H9 (cell line): ENCODE measurements around the gene HMCN1. TPM values are rescaled to one million over a fixed set of nuclear protein-coding genes. Genes with fewer than 3 reads are reported as not detected.

Experiments
- DNase-seq: peaks from one replicate; pipeline ENCODE4 v3.0.0-alpha.2; 2017
- H2AFZ ChIP-seq: one replicate; pipeline ENCODE4 v1.6.1; 2013; ENCODE audit warnings: mild to moderate bottlenecking, low read length, control low read depth, moderate library complexity
- H2AK5ac ChIP-seq: 2 replicates; pipeline ENCODE4 v1.6.1; 2013; ENCODE audit warnings: low read length, control low read depth, mixed read lengths; ENCODE audit not compliant: insufficient read length
- H2BK120ac ChIP-seq: one replicate; pipeline ENCODE4 v1.6.1; 2013; ENCODE audit warnings: low read depth, mild to moderate bottlenecking, low read length, control low read depth, inconsistent platforms; ENCODE audit not compliant: poor library complexity, severe bottlenecking
- H2BK12ac ChIP-seq: 2 replicates; pipeline ENCODE4 v1.6.1; 2013; ENCODE audit warnings: low read length, control low read depth, mixed read lengths, low read depth; ENCODE audit not compliant: insufficient read length
- H2BK15ac ChIP-seq: 2 replicates; pipeline ENCODE4 v1.6.1; 2013; ENCODE audit warnings: low read depth, low read length, control low read depth
- H2BK20ac ChIP-seq: one replicate; pipeline ENCODE4 v1.6.1; 2013; ENCODE audit warnings: low read depth, mild to moderate bottlenecking, low read length, control low read depth, inconsistent platforms; ENCODE audit not compliant: poor library complexity, severe bottlenecking
- H2BK5ac ChIP-seq: 2 replicates; pipeline ENCODE4 v1.6.1; 2013; ENCODE audit warnings: low read length, control low read depth, mixed read lengths; ENCODE audit not compliant: insufficient read length
- H3K14ac ChIP-seq: 2 replicates; pipeline ENCODE4 v1.6.1; 2013; ENCODE audit warnings: low read length, control low read depth; ENCODE audit not compliant: insufficient read depth
- H3K18ac ChIP-seq: 2 replicates; pipeline ENCODE4 v1.6.1; 2013; ENCODE audit warnings: low read depth, mild to moderate bottlenecking, mixed read lengths, low read length, control low read depth; ENCODE audit not compliant: insufficient read length
- H3K23ac ChIP-seq: 2 replicates; pipeline ENCODE4 v1.6.1; 2013; ENCODE audit warnings: low read length, control low read depth, mixed read lengths, low read depth; ENCODE audit not compliant: insufficient read length
- H3K23me2 ChIP-seq: 2 replicates; pipeline ENCODE4 v1.6.1; 2013; ENCODE audit warnings: low read depth, mild to moderate bottlenecking, mixed read lengths, low read length, control low read depth; ENCODE audit not compliant: insufficient read length, poor library complexity, severe bottlenecking
- H3K27ac ChIP-seq: 2 replicates; pipeline ENCODE4 v1.5.1; 2013; ENCODE audit warnings: low read length, control low read depth, mixed read lengths, low read depth; ENCODE audit not compliant: insufficient read length
- H3K27me3 ChIP-seq: 2 replicates; pipeline ENCODE4 v1.6.1; 2013; ENCODE audit warnings: low read length, control low read depth, inconsistent platforms; ENCODE audit not compliant: insufficient read depth
- H3K4ac ChIP-seq: 2 replicates; pipeline ENCODE4 v1.6.1; 2013; ENCODE audit warnings: low read depth, mild to moderate bottlenecking, control low read depth, inconsistent platforms, low read length, moderate library complexity
- H3K4me1 ChIP-seq: 2 replicates; pipeline ENCODE4 v1.6.1; 2013; ENCODE audit warnings: low read length, control low read depth, inconsistent platforms; ENCODE audit not compliant: insufficient read depth
- H3K4me2 ChIP-seq: 2 replicates; pipeline ENCODE4 v1.6.1; 2013; ENCODE audit warnings: low read length, control low read depth, mixed read lengths; ENCODE audit not compliant: insufficient read length, insufficient read depth
- H3K56ac ChIP-seq: 2 replicates; pipeline ENCODE4 v1.6.1; 2013; ENCODE audit warnings: low read depth, mild to moderate bottlenecking, mixed read lengths, low read length, control low read depth; ENCODE audit not compliant: insufficient read length
- H3K79me1 ChIP-seq: 2 replicates; pipeline ENCODE4 v1.6.1; 2013; ENCODE audit warnings: low read depth, mild to moderate bottlenecking, moderate library complexity, low read length, control low read depth, inconsistent platforms; ENCODE audit not compliant: insufficient read depth, poor library complexity, severe bottlenecking
- H3K79me2 ChIP-seq: 2 replicates; pipeline ENCODE4 v1.6.1; 2013; ENCODE audit warnings: low read length, control low read depth, inconsistent platforms; ENCODE audit not compliant: insufficient read depth
- H3K9ac ChIP-seq: 2 replicates; pipeline ENCODE4 v1.6.1; 2013; ENCODE audit warnings: low read length, control low read depth, mixed read lengths; ENCODE audit not compliant: insufficient read length; ENCODE audit errors: extremely low read depth
- H3K9me3 ChIP-seq: one replicate; pipeline ENCODE4 v1.6.1; 2013; ENCODE audit warnings: low read depth, low read length, inconsistent platforms; ENCODE audit not compliant: control insufficient read depth
- H3T11ph ChIP-seq: one replicate; pipeline ENCODE4 v1.6.1; 2013; ENCODE audit warnings: mild to moderate bottlenecking, low read length, control low read depth, inconsistent platforms
- H4K20me1 ChIP-seq: one replicate; pipeline ENCODE4 v1.6.1; 2013; ENCODE audit not compliant: control insufficient read depth, insufficient read length, insufficient read depth
- H4K5ac ChIP-seq: 2 replicates; pipeline ENCODE4 v1.6.1; 2013; ENCODE audit warnings: low read depth, mild to moderate bottlenecking, mixed read lengths, low read length, control low read depth; ENCODE audit not compliant: insufficient read length
- H4K8ac ChIP-seq: replicated peaks from 2 replicates; pipeline ENCODE4 v1.6.1; 2013; ENCODE audit warnings: low read length, control low read depth, mixed read lengths, low read depth; ENCODE audit not compliant: insufficient read length
- H4K91ac ChIP-seq: 2 replicates; pipeline ENCODE4 v1.6.1; 2013; ENCODE audit warnings: low read depth, mild to moderate bottlenecking, moderate library complexity, mixed read lengths, low read length, control low read depth; ENCODE audit not compliant: insufficient read length
- H3K27ac Mint-ChIP-seq, 3 experiments: 2 replicates in 2 of 3; 3 replicates in 1 of 3; pipeline ENCODE4 v1.8.0; 2020 to 2021; ENCODE audit warnings: mixed read lengths in 3 of 3, mild to moderate bottlenecking in 1 of 3, moderate library complexity in 1 of 3
- H3K27me3 Mint-ChIP-seq: 2 replicates; pipeline ENCODE4 v1.8.0; 2021; ENCODE audit warnings: low read depth, mild to moderate bottlenecking, moderate library complexity, mixed read lengths
- H3K36me3 Mint-ChIP-seq, 3 experiments: 2 replicates in 2 of 3; 3 replicates in 1 of 3; pipeline ENCODE4 v1.8.0; 2020 to 2021; ENCODE audit warnings: low read depth in 3 of 3, mixed read lengths in 3 of 3; ENCODE audit not compliant: insufficient read depth in 1 of 3
- H3K4me1 Mint-ChIP-seq, 2 experiments: 2 replicates each; pipeline ENCODE4 v1.8.0; 2020; ENCODE audit warnings: mixed read lengths in 2 of 2
- H3K4me3 Mint-ChIP-seq, 2 experiments: 2 replicates in 1 of 2; 3 replicates in 1 of 2; pipeline ENCODE4 v1.8.0; 2020 to 2021; ENCODE audit warnings: mild to moderate bottlenecking in 2 of 2, mixed read lengths in 2 of 2, moderate library complexity in 1 of 2
- H3K9me3 Mint-ChIP-seq, 2 experiments: 2 replicates in 1 of 2; 3 replicates in 1 of 2; pipeline ENCODE4 v1.8.0; 2020; ENCODE audit warnings: mild to moderate bottlenecking in 2 of 2, mixed read lengths in 2 of 2, moderate library complexity in 1 of 2
- WGBS: extraction: QIAGEN DNeasy Blood & Tissue Kit; methylation state at CpG from one replicate; pipeline ENCODE4 v1.1.7; 2013; ENCODE audit warnings: missing lambda C conversion rate, low lambda C conversion rate, mixed read lengths; ENCODE audit not compliant: insufficient read length; ENCODE audit errors: extremely low coverage; 5-methylcytosine and 5-hydroxymethylcytosine counted together
- total RNA-seq: library from RNA; stranded (reverse); gene quantifications from 2 replicates; pipeline ENCODE4 v1.2.1, GENCODE V29; 2021
- TF ChIP-seq, protein P1 (sequence below): fragments of 200-600 bp; sonication (generic); conservative IDR thresholded peaks from 3 replicates; pipeline ENCODE4 v1.8.0; 2021; ENCODE audit warnings: antibody characterized with exemption, mild to moderate bottlenecking

The HMCN1 gene
- total RNA-seq, 1 experiment from 2014 or later = 3.3 TPM

DNA sequence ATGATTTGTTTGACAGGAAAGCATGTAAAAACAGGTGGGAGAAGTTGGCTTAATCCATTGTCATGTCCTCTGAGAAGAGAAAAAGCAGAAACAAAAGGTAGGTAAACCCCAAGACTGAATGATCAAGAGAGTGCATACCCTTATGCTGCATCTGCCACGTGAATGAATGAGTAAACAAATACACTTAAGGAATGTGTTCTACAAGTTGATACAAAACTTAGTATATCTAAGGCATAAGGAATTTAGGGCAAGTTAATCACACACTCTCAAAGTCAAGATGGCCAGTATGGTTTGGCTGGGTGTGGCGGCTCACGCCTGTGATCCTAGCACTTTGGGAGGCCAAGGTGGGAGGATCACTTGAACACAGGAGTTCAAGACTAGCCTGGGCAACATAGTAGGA is 34.2 kb downstream of the HMCN1 start:
- H3K36me3 Mint-ChIP-seq = no peaks in the 10 kb centered on the region; a peak in 1 of 7 replicates
- Histone ChIP-seq H3K79me1 (no peaks in the 10 kb centered on the region), H3K27me3 (no peaks in the 10 kb centered on the region)

More for the DNA sequence above, 34.2 kb downstream of the HMCN1 start:
- Histone ChIP-seq H3K4me1 (0 out of 2 replicates have a peak, but pooled peaks cover 2% of the 10 kb centered on the region), H4K20me1 (no peaks in the 10 kb centered on the region), H3K56ac (no peak overlapping the region), H2BK120ac (no peak overlapping the region), H2BK12ac (no peak overlapping the region), H3K23ac (no peak overlapping the region), H2BK15ac (no peak overlapping the region), H3K79me2 (no peaks in the 10 kb centered on the region), H3K18ac (no peak overlapping the region), H2BK20ac (no peak overlapping the region), H4K91ac (no peak overlapping the region), H3K4ac (no peak overlapping the region), H3K14ac (no peak overlapping the region), H4K5ac (no peak overlapping the region), H4K8ac (no peak overlapping the region), H2BK5ac (no peak overlapping the region), H3K9ac (no peak overlapping the region), H3K9me3 (no peaks in the 10 kb centered on the region), H3K27ac (no peak overlapping the region), H2AK5ac (no peak overlapping the region), H3K23me2 (no peaks in the 10 kb centered on the region), H3T11ph (no peak overlapping the region), H2AFZ (no peak overlapping the region), H3K4me2 (no peak overlapping the region)
- Mint-ChIP-seq H3K9me3 (no peaks in the 10 kb centered on the region; a peak in 1 of 5 replicates), H3K27ac (no peak overlapping the region), H3K4me3 (no peak overlapping the region), H3K27me3 (no peaks in the 10 kb centered on the region), H3K4me1 (peaks cover 3 to 6% of the 10 kb centered on the region in 2 experiments; a peak in 3 of 4 replicates)
- no CpG with 5 or more reads among the region's 3 CpGs for WGBS
- TF ChIP-seq, protein P1, sequence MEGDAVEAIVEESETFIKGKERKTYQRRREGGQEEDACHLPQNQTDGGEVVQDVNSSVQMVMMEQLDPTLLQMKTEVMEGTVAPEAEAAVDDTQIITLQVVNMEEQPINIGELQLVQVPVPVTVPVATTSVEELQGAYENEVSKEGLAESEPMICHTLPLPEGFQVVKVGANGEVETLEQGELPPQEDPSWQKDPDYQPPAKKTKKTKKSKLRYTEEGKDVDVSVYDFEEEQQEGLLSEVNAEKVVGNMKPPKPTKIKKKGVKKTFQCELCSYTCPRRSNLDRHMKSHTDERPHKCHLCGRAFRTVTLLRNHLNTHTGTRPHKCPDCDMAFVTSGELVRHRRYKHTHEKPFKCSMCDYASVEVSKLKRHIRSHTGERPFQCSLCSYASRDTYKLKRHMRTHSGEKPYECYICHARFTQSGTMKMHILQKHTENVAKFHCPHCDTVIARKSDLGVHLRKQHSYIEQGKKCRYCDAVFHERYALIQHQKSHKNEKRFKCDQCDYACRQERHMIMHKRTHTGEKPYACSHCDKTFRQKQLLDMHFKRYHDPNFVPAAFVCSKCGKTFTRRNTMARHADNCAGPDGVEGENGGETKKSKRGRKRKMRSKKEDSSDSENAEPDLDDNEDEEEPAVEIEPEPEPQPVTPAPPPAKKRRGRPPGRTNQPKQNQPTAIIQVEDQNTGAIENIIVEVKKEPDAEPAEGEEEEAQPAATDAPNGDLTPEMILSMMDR = no peak
- no peak for DNase-seq
